Measurements from ENCODE around the gene ANO4.
A peak's percentile ranks its signal among the peaks of the same experiment; 100 is the strongest.

The ANO4 gene

DNA sequence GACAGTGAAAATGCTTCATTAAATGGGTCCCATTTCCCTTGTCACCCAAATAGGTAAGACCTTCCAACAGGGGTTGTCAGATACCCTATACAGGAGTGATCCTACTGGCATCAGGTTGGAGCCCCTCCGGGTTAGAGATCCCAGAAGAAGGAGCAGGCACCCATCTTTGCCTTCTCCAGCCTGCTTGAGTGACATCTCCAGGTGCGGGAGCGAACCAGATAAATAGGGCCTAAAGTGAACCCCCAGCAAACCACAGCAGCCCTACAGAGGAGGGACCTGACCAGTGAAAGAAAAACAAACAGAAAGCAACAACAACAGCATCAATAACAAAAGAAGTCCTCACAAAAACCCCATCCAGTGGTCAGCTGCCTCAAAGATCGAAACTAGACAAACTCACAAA, 233.2 kb downstream of the ANO4 start:
- TF ChIP-seq ISL1 (CRISPR knock-in tag; IDR thresholded peaks at IDR 0.05) (no peak), CSRNP3 (CRISPR knock-in tag; IDR thresholded peaks at IDR 0.05) (no peak), RARB (CRISPR knock-in tag; IDR thresholded peaks at IDR 0.05) (no peak)
- TF ChIP-seq, protein P1, sequence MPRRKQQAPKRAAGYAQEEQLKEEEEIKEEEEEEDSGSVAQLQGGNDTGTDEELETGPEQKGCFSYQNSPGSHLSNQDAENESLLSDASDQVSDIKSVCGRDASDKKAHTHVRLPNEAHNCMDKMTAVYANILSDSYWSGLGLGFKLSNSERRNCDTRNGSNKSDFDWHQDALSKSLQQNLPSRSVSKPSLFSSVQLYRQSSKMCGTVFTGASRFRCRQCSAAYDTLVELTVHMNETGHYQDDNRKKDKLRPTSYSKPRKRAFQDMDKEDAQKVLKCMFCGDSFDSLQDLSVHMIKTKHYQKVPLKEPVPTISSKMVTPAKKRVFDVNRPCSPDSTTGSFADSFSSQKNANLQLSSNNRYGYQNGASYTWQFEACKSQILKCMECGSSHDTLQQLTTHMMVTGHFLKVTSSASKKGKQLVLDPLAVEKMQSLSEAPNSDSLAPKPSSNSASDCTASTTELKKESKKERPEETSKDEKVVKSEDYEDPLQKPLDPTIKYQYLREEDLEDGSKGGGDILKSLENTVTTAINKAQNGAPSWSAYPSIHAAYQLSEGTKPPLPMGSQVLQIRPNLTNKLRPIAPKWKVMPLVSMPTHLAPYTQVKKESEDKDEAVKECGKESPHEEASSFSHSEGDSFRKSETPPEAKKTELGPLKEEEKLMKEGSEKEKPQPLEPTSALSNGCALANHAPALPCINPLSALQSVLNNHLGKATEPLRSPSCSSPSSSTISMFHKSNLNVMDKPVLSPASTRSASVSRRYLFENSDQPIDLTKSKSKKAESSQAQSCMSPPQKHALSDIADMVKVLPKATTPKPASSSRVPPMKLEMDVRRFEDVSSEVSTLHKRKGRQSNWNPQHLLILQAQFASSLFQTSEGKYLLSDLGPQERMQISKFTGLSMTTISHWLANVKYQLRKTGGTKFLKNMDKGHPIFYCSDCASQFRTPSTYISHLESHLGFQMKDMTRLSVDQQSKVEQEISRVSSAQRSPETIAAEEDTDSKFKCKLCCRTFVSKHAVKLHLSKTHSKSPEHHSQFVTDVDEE (CRISPR knock-in tag; IDR thresholded peaks at IDR 0.05) = no peak
- no peak for ATAC-seq

- ATAC-seq = no peak
- TF ChIP-seq ZNF565 (CRISPR knock-in tag; conservative IDR thresholded peaks at IDR 0.05; ENCODE audit: low read depth) (no peak), ISL1 (CRISPR knock-in tag; IDR thresholded peaks at IDR 0.05) (0 out of 2 replicates have a peak, but pooled peaks have one; percentile 27), OSR1 (CRISPR knock-in tag; IDR thresholded peaks at IDR 0.05) (no peak), ZNF70 (CRISPR knock-in tag; IDR thresholded peaks at IDR 0.05) (no peak), CSDC2 (CRISPR knock-in tag; IDR thresholded peaks at IDR 0.05) (no peak)
Measured at GRCh38 chr12:101038289-101038871, 243.8 kb downstream of the ANO4 start.

DNA sequence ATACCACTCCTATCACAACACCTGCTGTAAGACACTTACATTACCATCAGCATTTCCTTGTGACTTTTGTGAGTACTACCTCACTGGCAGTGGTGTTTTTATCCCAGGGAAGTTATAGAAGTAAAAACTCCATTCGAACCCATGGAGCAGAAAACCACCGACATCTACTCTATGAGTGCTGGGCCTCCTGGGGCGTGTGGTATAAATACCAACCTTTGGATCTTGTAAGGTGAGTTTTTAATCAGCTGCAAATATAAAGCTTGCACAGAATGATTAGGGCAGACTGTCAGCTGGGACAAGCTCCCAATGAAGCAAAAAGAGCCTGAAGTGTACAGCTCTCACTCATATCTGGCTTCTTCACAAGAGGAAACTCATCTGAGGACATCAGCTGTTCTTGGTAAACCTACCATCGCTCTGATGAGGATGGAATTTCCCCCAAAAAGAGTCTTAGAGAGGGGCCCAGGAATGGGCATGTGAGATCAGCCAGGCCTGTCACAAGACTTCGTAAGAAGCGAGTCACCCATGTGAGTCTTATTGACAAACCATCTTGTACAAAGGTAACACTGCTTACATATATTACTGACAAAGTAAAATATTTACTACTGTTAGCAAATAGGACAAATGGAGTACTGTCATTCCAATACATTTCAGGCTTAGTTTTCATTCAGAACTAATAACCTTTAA, 245.4 kb downstream of the ANO4 start:
- ATAC-seq = no peak
- TF ChIP-seq ISL1 (CRISPR knock-in tag; IDR thresholded peaks at IDR 0.05) = no peak
- TF ChIP-seq CSRNP3 (CRISPR knock-in tag; IDR thresholded peaks at IDR 0.05) = no peak
- TF ChIP-seq ZNF70 (CRISPR knock-in tag; IDR thresholded peaks at IDR 0.05) = no peak
- no peak for TF ChIP-seq ARNTL (CRISPR knock-in tag; IDR thresholded peaks at IDR 0.05; ENCODE audit: borderline replicate concordance, low read depth)
- no peak for TF ChIP-seq GLIS3 (CRISPR knock-in tag; IDR thresholded peaks at IDR 0.05)
- no peak for TF ChIP-seq ZNF8 (CRISPR knock-in tag; IDR thresholded peaks at IDR 0.05)
- no peak for TF ChIP-seq ZFP3 (CRISPR knock-in tag; IDR thresholded peaks at IDR 0.05)
- TF ChIP-seq OSR1 (CRISPR knock-in tag; IDR thresholded peaks at IDR 0.05) = no peak
- no peak for TF ChIP-seq RARB (CRISPR knock-in tag; IDR thresholded peaks at IDR 0.05)
- TF ChIP-seq CREB5 (CRISPR knock-in tag; IDR thresholded peaks at IDR 0.05; ENCODE audit: low read depth) = no peak
- no peak for TF ChIP-seq ZC3H10 (CRISPR knock-in tag; IDR thresholded peaks at IDR 0.05)
- no peak for TF ChIP-seq ESRRG (CRISPR knock-in tag; IDR thresholded peaks at IDR 0.05)
- no peak for TF ChIP-seq TCF4 (CRISPR knock-in tag; IDR thresholded peaks at IDR 0.05; ENCODE audit: borderline replicate concordance)
- TF ChIP-seq ZNF565 (CRISPR knock-in tag; conservative IDR thresholded peaks at IDR 0.05; ENCODE audit: low read depth) = no peak
- no peak for TF ChIP-seq BACH2 (CRISPR knock-in tag; IDR thresholded peaks at IDR 0.05; ENCODE audit: borderline replicate concordance)

GRCh38 chr12:101040936-101041335, 246.4 kb downstream of the ANO4 start:
- peak; percentile 52 for ATAC-seq
- peak; percentile 46 for TF ChIP-seq ISL1 (CRISPR knock-in tag; IDR thresholded peaks at IDR 0.05)
- no peak for TF ChIP-seq CSRNP3 (CRISPR knock-in tag; IDR thresholded peaks at IDR 0.05)
